ENCODE measurements around the gene PAQR8. TPM values are rescaled to one million over a fixed set of nuclear protein-coding genes. Genes with fewer than 3 reads are reported as not detected.

PAQR8 gene
- total RNA-seq, 1 donor from 2014 or later, result 2.6 TPM

GRCh38 chr6:52341561-52342260 is 20.2 kb upstream of the PAQR8 start:
- no peak for DNase-seq
- intact Hi-C loops (cut with DNase I), result no loop called here
- no peak for ATAC-seq (ENCODE audit: poor library complexity)

GRCh38 chr6:52345311-52345710 is 16.6 kb upstream of the PAQR8 start:
- intact Hi-C loops (cut with DNase I), result no loop called here
- ATAC-seq (ENCODE audit: poor library complexity), result no peak
- DNase-seq, result no peak

- ATAC-seq (ENCODE audit: poor library complexity) (no peak), DNase-seq (no peak)
- intact Hi-C loops (cut with DNase I), result no loop called here
These were observed 15.4 kb upstream of the PAQR8 start for GRCh38 chr6:52346503-52346902.

GRCh38 chr6:52347818-52348217 is 14.1 kb upstream of the PAQR8 start:
- no peak for ATAC-seq (ENCODE audit: poor library complexity)
- no peak for DNase-seq
- intact Hi-C loops (cut with DNase I), result no loop called here

- intact Hi-C loops (cut with DNase I), result no loop called here
- ATAC-seq (ENCODE audit: poor library complexity) (no peak), DNase-seq (no peak)
These were observed 10.1 kb upstream of the PAQR8 start for GRCh38 chr6:52351879-52352238.

- DNase-seq, result no peak
- peak; percentile 69 for ATAC-seq (ENCODE audit: poor library complexity)
- intact Hi-C loops (cut with DNase I), result no loop called here
These were observed 9.5 kb upstream of the PAQR8 start for GRCh38 chr6:52352239-52353018.

GRCh38 chr6:52356017-52356416 is 5.9 kb upstream of the PAQR8 start:
- ATAC-seq (ENCODE audit: poor library complexity) (no peak), DNase-seq (no peak)
- intact Hi-C loops (cut with DNase I), result no loop called here

GRCh38 chr6:52359403-52359802 is 2.5 kb upstream of the PAQR8 start:
- no peak for DNase-seq
- no peak for ATAC-seq (ENCODE audit: poor library complexity)
- intact Hi-C loops (cut with DNase I), result no loop called here

GRCh38 chr6:52360028-52360427 is 1.9 kb upstream of the PAQR8 start:
- intact Hi-C loops (cut with DNase I), result loop anchor here (5.0 kb wide), 1 partner anchor 73 kb away; no protein-coding TSS in a partner anchor
- DNase-seq (no peak), ATAC-seq (ENCODE audit: poor library complexity) (no peak)

- no peak for DNase-seq
- ATAC-seq (ENCODE audit: poor library complexity), result no peak
- intact Hi-C loops (cut with DNase I), result loop anchor here (5.0 kb wide), 1 partner anchor 74 kb away; no protein-coding TSS in a partner anchor
These were observed 1.1 kb upstream of the PAQR8 start for GRCh38 chr6:52360601-52361413.

- intact Hi-C loops (cut with DNase I), result loop anchor here (5.0 kb wide), 1 partner anchor 74 kb away; no protein-coding TSS in a partner anchor
- peak; percentile 50 for ATAC-seq (ENCODE audit: poor library complexity)
- no peak for DNase-seq
These were observed 472 bp upstream of the PAQR8 start for GRCh38 chr6:52361414-52361944.

GRCh38 chr6:52362443-52363227 is 684 bp downstream of the PAQR8 start:
- peak; percentile 28 for ATAC-seq (ENCODE audit: poor library complexity)
- intact Hi-C loops (cut with DNase I), result loop anchor here (5.0 kb wide), 1 partner anchor 75 kb away; no protein-coding TSS in a partner anchor
- peak; percentile 52 for DNase-seq

- no peak for DNase-seq
- intact Hi-C loops (cut with DNase I), result loop anchor here (5.0 kb wide), 1 partner anchor 76 kb away; no protein-coding TSS in a partner anchor
- ATAC-seq (ENCODE audit: poor library complexity), result no peak
These were observed 1.4 kb downstream of the PAQR8 start for GRCh38 chr6:52363228-52363867.

- intact Hi-C loops (cut with DNase I), result loop anchor here (5.0 kb wide), 1 partner anchor 77 kb away; no protein-coding TSS in a partner anchor
- no peak for DNase-seq
These were observed 2.7 kb downstream of the PAQR8 start for GRCh38 chr6:52364480-52365166.

GRCh38 chr6:52365317-52365716 is 3.4 kb downstream of the PAQR8 start:
- ATAC-seq (ENCODE audit: poor library complexity) (no peak), DNase-seq (no peak)
- intact Hi-C loops (cut with DNase I), result no loop called here

More at GRCh38 chr6:52364480-52365166, 2.7 kb downstream of the PAQR8 start:
- ATAC-seq (ENCODE audit: poor library complexity), result no peak

- intact Hi-C loops (cut with DNase I), result no loop called here
- DNase-seq, result no peak
- ATAC-seq (ENCODE audit: poor library complexity), result no peak
These were observed 4.1 kb downstream of the PAQR8 start for GRCh38 chr6:52365866-52366540.

- no peak for ATAC-seq (ENCODE audit: poor library complexity)
- intact Hi-C loops (cut with DNase I), result no loop called here
- DNase-seq, result no peak
These were observed 6.1 kb downstream of the PAQR8 start for GRCh38 chr6:52368002-52368401.
